H1 (cell line): ENCODE data around the gene FADS6. TPM values are rescaled to one million over a fixed set of nuclear protein-coding genes. Genes with fewer than 3 reads are reported as not detected.

Experiments
- CTCF ChIA-PET: fragments of 300-600 bp; sonication (Branson Sonifier 250); formaldehyde crosslinking; loops from one replicate; lab custom pipeline; 2021; ENCODE audit not compliant: partially characterized antibody; lab: Charles Lee
- POLR2A ChIA-PET: fragments of 300-600 bp; sonication (Branson Sonifier 250); formaldehyde crosslinking; loops from one replicate; lab custom pipeline; 2021; ENCODE audit warnings: inconsistent platforms; ENCODE audit not compliant: partially characterized antibody; lab: Charles Lee
- DNase-seq, 2 experiments: peaks; one replicate each; pipeline versions ENCODE4 v3.0.0 to v3.0.0-alpha.2; 2010 to 2022; ENCODE audit warnings: low spot score in 2 of 2, low read depth in 1 of 2, mixed read lengths in 1 of 2
- FAIRE-seq: peaks from 2 replicates; lab custom pipeline; 2011; peaks lifted over from hg19 to GRCh38; lab: Jason Lieb, UNC
- H2AFZ ChIP-seq: 2 replicates; pipeline ENCODE4 v1.8.1; 2012; ENCODE audit warnings: low read length, inconsistent platforms
- H2AK5ac ChIP-seq: 2 replicates; pipeline ENCODE4 v1.6.1; 2013; ENCODE audit warnings: low read depth, low read length
- H2BK120ac ChIP-seq: replicated peaks from 2 replicates; pipeline ENCODE3; 2013; ENCODE audit warnings: low read depth, low read length, inconsistent platforms
- H2BK12ac ChIP-seq: 2 replicates; pipeline ENCODE4 v1.6.1; 2013; ENCODE audit warnings: low read depth, low read length
- H2BK15ac ChIP-seq: 2 replicates; pipeline ENCODE4 v1.6.1; 2013; ENCODE audit warnings: low read length
- H2BK20ac ChIP-seq: 2 replicates; pipeline ENCODE4 v1.6.1; 2013; ENCODE audit warnings: low read length
- H2BK5ac ChIP-seq: 2 replicates; pipeline ENCODE4 v1.6.1; 2013; ENCODE audit warnings: low read depth, low read length
- H3K14ac ChIP-seq: 2 replicates; pipeline ENCODE4 v1.6.1; 2013; ENCODE audit warnings: inconsistent platforms; ENCODE audit not compliant: insufficient read length
- H3K18ac ChIP-seq: 2 replicates; pipeline ENCODE4 v1.6.1; 2013; ENCODE audit warnings: low read length; ENCODE audit errors: extremely low read depth
- H3K23ac ChIP-seq: 2 replicates; pipeline ENCODE4 v1.6.1; 2013; ENCODE audit warnings: inconsistent platforms; ENCODE audit not compliant: insufficient read length
- H3K23me2 ChIP-seq: 2 replicates; pipeline ENCODE4 v1.6.1; 2013; ENCODE audit warnings: low read depth, low read length
- H3K27ac ChIP-seq: 2 replicates; pipeline ENCODE4 v1.6.1; 2011; ENCODE audit warnings: low read depth, low read length, inconsistent platforms
- H3K27me3 ChIP-seq, 4 experiments: replicated peaks in 1 of 4; 1 replicate in 1 of 4; 2 replicates in 3 of 4; pipeline versions ENCODE4 v1.6.1 to v1.8.1; 2011 to 2013; ENCODE audit warnings: low read length in 3 of 4, mild to moderate bottlenecking in 3 of 4, inconsistent platforms in 2 of 4, mixed read lengths in 2 of 4, moderate library complexity in 1 of 4; ENCODE audit not compliant: control insufficient read depth in 3 of 4, insufficient read depth in 3 of 4; ENCODE audit errors: extremely low read depth in 1 of 4
- H3K36me3 ChIP-seq, 4 experiments: 2 replicates each; pipeline versions ENCODE4 v1.6.1 to v1.8.1; 2011 to 2013; ENCODE audit warnings: mild to moderate bottlenecking in 4 of 4, low read length in 3 of 4, moderate library complexity in 2 of 4, control low read depth in 1 of 4, inconsistent platforms in 1 of 4; ENCODE audit not compliant: insufficient read depth in 4 of 4, control insufficient read depth in 2 of 4
- H3K4ac ChIP-seq: replicated peaks from 2 replicates; pipeline ENCODE3; 2013; ENCODE audit warnings: low read length, low read depth, mixed read lengths, inconsistent platforms; ENCODE audit not compliant: insufficient read length
- H3K4me1 ChIP-seq, 4 experiments: replicated peaks in 1 of 4; 1 replicate in 1 of 4; 2 replicates in 3 of 4; pipeline versions ENCODE4 v1.6.1 to v1.8.1; 2011 to 2013; ENCODE audit warnings: low read length in 3 of 4, inconsistent platforms in 2 of 4, mixed read lengths in 1 of 4; ENCODE audit not compliant: insufficient read depth in 4 of 4, control insufficient read depth in 3 of 4
- H3K4me2 ChIP-seq, 2 experiments: 2 replicates each; pipeline versions ENCODE4 v1.6.1 to v1.8.1; 2011 to 2013; ENCODE audit warnings: low read depth in 2 of 2, low read length in 2 of 2, control low read depth in 1 of 2, inconsistent platforms in 1 of 2, mild to moderate bottlenecking in 1 of 2; ENCODE audit not compliant: insufficient read depth in 1 of 2
- H3K4me3 ChIP-seq, 4 experiments: fragments of 200-600, 300-600 bp in 1 of 4; sonication (generic), shearing (Covaris generic), sonication (Bioruptor Twin) in 1 of 4; 2 replicates each; pipeline versions ENCODE4 v1.5.1 to v1.8.1; 2011 to 2016; ENCODE audit warnings: low read length in 4 of 4, low read depth in 3 of 4, control low read depth in 2 of 4, inconsistent platforms in 2 of 4, mild to moderate bottlenecking in 2 of 4, mixed read lengths in 1 of 4, moderate library complexity in 1 of 4; ENCODE audit not compliant: insufficient read depth in 2 of 4; ENCODE audit errors: extremely low read depth in 1 of 4
- H3K56ac ChIP-seq: replicated peaks from 2 replicates; pipeline ENCODE3; 2013; ENCODE audit warnings: low read depth, mild to moderate bottlenecking, mixed read lengths, low read length, inconsistent platforms; ENCODE audit not compliant: insufficient read length
- H3K79me1 ChIP-seq: 2 replicates; pipeline ENCODE4 v1.6.1; 2013; ENCODE audit warnings: low read depth, low read length, control low read depth
- H3K79me2 ChIP-seq, 2 experiments: 2 replicates each; pipeline versions ENCODE4 v1.6.1 to v1.8.1; 2012 to 2013; ENCODE audit warnings: low read length in 2 of 2, mild to moderate bottlenecking in 2 of 2, inconsistent platforms in 1 of 2; ENCODE audit not compliant: insufficient read depth in 2 of 2, control insufficient read depth in 1 of 2
- H3K9ac ChIP-seq, 4 experiments: replicated peaks in 1 of 4; 1 replicate in 1 of 4; 2 replicates in 3 of 4; pipeline versions ENCODE4 v1.6.1 to v1.8.1; 2011 to 2013; ENCODE audit warnings: low read depth in 3 of 4, low read length in 3 of 4, control low read depth in 2 of 4, mild to moderate bottlenecking in 2 of 4, moderate library complexity in 2 of 4, inconsistent platforms in 1 of 4; ENCODE audit errors: extremely low read depth in 1 of 4
- H3K9me3 ChIP-seq, 2 experiments: 2 replicates each; pipeline versions ENCODE4 v1.6.1 to v1.8.1; 2012 to 2013; ENCODE audit warnings: mild to moderate bottlenecking in 2 of 2, moderate library complexity in 2 of 2, control low read depth in 1 of 2, inconsistent platforms in 1 of 2, low read depth in 1 of 2, low read length in 1 of 2, mixed read lengths in 1 of 2; ENCODE audit not compliant: insufficient read depth in 2 of 2
- H4K20me1 ChIP-seq, 2 experiments: replicated peaks in 1 of 2; 2 replicates each; pipeline versions ENCODE3 to v1.8.1; 2011 to 2013; ENCODE audit warnings: inconsistent platforms in 2 of 2, low read length in 2 of 2, mild to moderate bottlenecking in 1 of 2; ENCODE audit not compliant: insufficient read depth in 2 of 2, control insufficient read depth in 1 of 2
- H4K5ac ChIP-seq: 2 replicates; pipeline ENCODE4 v1.6.1; 2013; ENCODE audit warnings: low read length, low read depth, mixed read lengths, inconsistent platforms; ENCODE audit not compliant: insufficient read length
- H4K8ac ChIP-seq: 2 replicates; pipeline ENCODE4 v1.8.0; 2013; ENCODE audit warnings: mild to moderate bottlenecking, moderate library complexity, low read length, inconsistent platforms; ENCODE audit not compliant: insufficient read depth; ENCODE audit errors: extremely low read depth
- H4K91ac ChIP-seq: replicated peaks from 2 replicates; pipeline ENCODE3; 2013; ENCODE audit warnings: low read length, mixed read lengths, inconsistent platforms; ENCODE audit not compliant: insufficient read length
- CHD2 ChIP-seq: IDR thresholded peaks from 2 replicates; pipeline ENCODE4 v1.6.1; 2012; ENCODE audit warnings: low read length, improper control_type of control experiment
- EGR1 ChIP-seq: IDR thresholded peaks from 2 replicates; pipeline ENCODE4 v1.6.1; 2011; ENCODE audit warnings: low read depth, low read length, borderline replicate concordance
- HDAC6 ChIP-seq: IDR thresholded peaks from one replicate; pipeline ENCODE4 v1.7.1; 2012; ENCODE audit warnings: low read depth, mild to moderate bottlenecking, inconsistent platforms, low read length, moderate library complexity
- JUND ChIP-seq: IDR thresholded peaks from 2 replicates; pipeline ENCODE4 v1.6.1; 2011; ENCODE audit warnings: mild to moderate bottlenecking, improper control_type of control experiment, low read length
- KDM1A ChIP-seq: fragments of 200-600, 300-600 bp; sonication (generic); IDR thresholded peaks from 2 replicates; pipeline ENCODE4 v1.7.1; 2016; ENCODE audit warnings: mild to moderate bottlenecking, low read length, borderline replicate concordance
- RXRA ChIP-seq: IDR thresholded peaks from 2 replicates; pipeline ENCODE4 v1.6.1; 2011; ENCODE audit warnings: low read depth, mild to moderate bottlenecking, low read length, moderate library complexity; ENCODE audit not compliant: insufficient read depth
- SAP30 ChIP-seq: fragments of 300-600 bp; sonication (generic); IDR thresholded peaks from 2 replicates; pipeline ENCODE4 v1.7.1; 2012; ENCODE audit warnings: low read length, moderate library complexity, mild to moderate bottlenecking, inconsistent platforms; ENCODE audit not compliant: insufficient read depth, insufficient replicate concordance
- TAF7 ChIP-seq: optimal IDR thresholded peaks from 2 replicates; pipeline ENCODE3; 2011; ENCODE audit warnings: low read depth, mild to moderate bottlenecking, inconsistent platforms, low read length, moderate library complexity, borderline replicate concordance
- TBP ChIP-seq: IDR thresholded peaks from 2 replicates; pipeline ENCODE4 v1.6.1; 2011; ENCODE audit warnings: low read depth, low read length, improper control_type of control experiment
- WGBS, 2 experiments: shearing (Covaris generic) in 1 of 2; methylation state at CpG; one replicate each; pipeline versions ENCODE4 v1.1.6 to v1.1.7; 2013 to 2015; ENCODE audit warnings: low lambda C conversion rate in 2 of 2, mixed read lengths in 2 of 2, inconsistent platforms in 1 of 2, low coverage in 1 of 2, missing lambda C conversion rate in 1 of 2; ENCODE audit not compliant: insufficient replicate concordance in 2 of 2, insufficient coverage in 1 of 2, insufficient read length in 1 of 2; ENCODE audit errors: extremely low coverage in 1 of 2, missing lambda C conversion rate in 1 of 2; 5-methylcytosine and 5-hydroxymethylcytosine counted together
- polyA plus RNA-seq, 7 experiments: library from polyadenylated mRNA; depleted of rRNA in 3 of 7; stranded (reverse) in 5 of 7; unstranded in 2 of 7; fragments of >200 nt in 5 of 7; fragments of 200-250 nt in 2 of 7; gene quantifications; 1 replicate in 5 of 7; 2 replicates in 1 of 7; 4 replicates in 1 of 7; pipeline versions ENCODE4 v1.2.1 to v1.2.3, GENCODE V29; 2011 to 2013; ENCODE audit warnings: missing spikeins in 2 of 7, mixed read lengths in 2 of 7
- total RNA-seq: library from RNA; stranded (reverse); fragmentation: NEBNext Ultra II Directional; extraction: Animal tissue kit (Norgen Biotek cat#: 25700); gene quantifications from 2 replicates; pipeline ENCODE4 v1.2.1, GENCODE V29; 2021
- TF ChIP-seq, protein P1 (sequence below): IDR thresholded peaks from 2 replicates; pipeline ENCODE4 v1.6.1; 2012; ENCODE audit warnings: inconsistent platforms

The FADS6 gene
- total and polyA plus RNA-seq, 2 of the 8 experiments (the other 6 are each of a cell fraction or from before 2014, with no cell fraction given), result 0.56 to 2.5 TPM

DNA sequence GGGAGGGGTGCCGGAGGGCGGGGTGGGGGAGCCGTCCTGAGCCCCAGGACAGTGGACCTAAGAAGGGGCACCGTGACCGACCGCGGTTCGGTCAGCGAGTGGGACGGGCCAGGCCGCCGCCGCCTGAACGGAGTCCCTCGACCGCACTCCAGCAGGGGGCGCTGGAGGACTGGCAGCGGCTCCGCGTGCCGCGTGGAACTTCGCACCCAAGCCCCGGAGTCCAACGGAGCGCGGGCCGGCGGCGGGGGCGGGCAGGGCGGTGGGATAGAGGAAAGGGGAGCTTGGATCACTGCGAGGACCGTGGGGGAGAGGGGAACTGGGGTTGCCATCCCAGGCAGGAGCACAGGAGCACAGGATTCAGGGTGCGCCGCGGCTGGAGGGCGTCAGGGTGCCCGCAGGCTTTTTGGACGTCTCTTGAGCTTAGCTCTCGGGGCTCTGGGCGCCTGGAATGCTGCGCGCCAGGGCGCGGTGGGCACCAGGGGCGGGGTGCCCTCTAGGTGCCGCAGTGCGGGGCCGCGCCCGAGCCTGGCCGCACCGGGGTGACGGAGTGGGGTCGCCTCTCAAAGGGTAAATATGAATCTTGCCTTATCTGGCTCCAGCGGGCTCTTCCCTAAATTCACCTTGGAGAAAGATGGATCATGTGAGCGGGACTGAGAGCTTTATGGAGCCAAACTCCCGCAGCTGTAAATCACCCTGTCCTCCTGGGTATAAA is 30.3 kb upstream of the FADS6 start:
- no peak overlapping the region for H3K27ac ChIP-seq
- no peak overlapping the region for H2AK5ac ChIP-seq
- H3K18ac ChIP-seq, result no peak overlapping the region
- no peak overlapping the region for H2BK20ac ChIP-seq
- ChIA-PET CTCF (interaction anchor here (0.6 to 49.9 kb wide), 28 partner anchors 8 to 486 kb away, joined by 3 to 1072 read pairs (median 4); partner anchors contain the start of genes CDR2L, FADS6, FDXR and OTOP3), POLR2A (interaction anchor here (0.9 to 1.7 kb wide), 5 partner anchors 15 to 50 kb away, joined by 3 to 4 read pairs (median 3); no protein-coding TSS in a partner anchor)
- H3K23me2 ChIP-seq, result peaks cover 9% of the 10 kb centered on the region; the same call in 1 of the 2 replicates
- no peak overlapping the region for H2BK120ac ChIP-seq
- peaks cover 40 to 62% (median 53%) of the 10 kb centered on the region in 4 experiments for H3K27me3 ChIP-seq
- no peaks in the 10 kb centered on the region for H3K79me2 ChIP-seq
- no peak overlapping the region for H3K23ac ChIP-seq
- H3K36me3 ChIP-seq, result no peaks in the 10 kb centered on the region; a peak in 1 of 8 replicates
- FAIRE-seq (no peak), DNase-seq (peak in 1 of 2 experiments; percentile 89)
- H2BK12ac ChIP-seq, result no peak overlapping the region
- H3K79me1 ChIP-seq, result no peaks in the 10 kb centered on the region
- H3K4me1 ChIP-seq, result peaks cover 0 to 19% (median 16%) of the 10 kb centered on the region in 4 experiments; a peak in 6 of 7 replicates
- no peaks in the 10 kb centered on the region for H3K9me3 ChIP-seq
- no peak overlapping the region for H4K91ac ChIP-seq
- H3K4me2 ChIP-seq, result peak overlapping the region; percentile 90 to 92
- no peak overlapping the region for H3K4ac ChIP-seq
- H4K8ac ChIP-seq, result no peak overlapping the region; the same call in 1 of the 2 replicates
- H3K9ac ChIP-seq, result no peak overlapping the region
- H3K14ac ChIP-seq, result no peak overlapping the region
- H2BK5ac ChIP-seq, result no peak overlapping the region
- no peak overlapping the region for H3K56ac ChIP-seq
- H3K4me3 ChIP-seq, result peak overlapping the region; percentile 33 to 74 (median 36)
- 8% methylated on average over 35 of the region's 59 CpGs; no CpG with 5 or more reads in 1 of the 2 experiments for WGBS, 2 experiments
- H2AFZ ChIP-seq, result 0 out of 2 replicates have a peak overlapping the region, but pooled peaks have one; percentile 26
- H4K20me1 ChIP-seq, result peaks cover 0 to 5% of the 10 kb centered on the region in 2 experiments
- no peak overlapping the region for H4K5ac ChIP-seq
- H2BK15ac ChIP-seq, result no peak overlapping the region
- TF ChIP-seq KDM1A (no peak), TBP (no peak), HDAC6 (no peak), RXRA (no peak), SAP30 (no peak), JUND (no peak), CHD2 (no peak), TAF7 (no peak), EGR1 (no peak)
- TF ChIP-seq, protein P1, sequence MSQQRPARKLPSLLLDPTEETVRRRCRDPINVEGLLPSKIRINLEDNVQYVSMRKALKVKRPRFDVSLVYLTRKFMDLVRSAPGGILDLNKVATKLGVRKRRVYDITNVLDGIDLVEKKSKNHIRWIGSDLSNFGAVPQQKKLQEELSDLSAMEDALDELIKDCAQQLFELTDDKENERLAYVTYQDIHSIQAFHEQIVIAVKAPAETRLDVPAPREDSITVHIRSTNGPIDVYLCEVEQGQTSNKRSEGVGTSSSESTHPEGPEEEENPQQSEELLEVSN, result peak; percentile 88
